BLaER1 (cell line): ENCODE results near the gene GKN1.

ENCODE experiments used
- H3K27ac ChIP-seq: shearing (Covaris generic); formaldehyde crosslinking; 2 replicates; pipeline ENCODE4 v1.8.1; 2022
- H3K27me3 ChIP-seq: shearing (Covaris generic); formaldehyde crosslinking; 2 replicates; pipeline ENCODE4 v1.8.1; 2022
- H3K36me3 ChIP-seq: shearing (Covaris generic); formaldehyde crosslinking; 2 replicates; pipeline ENCODE4 v1.8.1; 2022
- H3K4me1 ChIP-seq: shearing (Covaris generic); formaldehyde crosslinking; 2 replicates; pipeline ENCODE4 v1.8.1; 2022
- H3K4me2 ChIP-seq: shearing (Covaris generic); formaldehyde crosslinking; 2 replicates; pipeline ENCODE4 v1.8.1; 2022
- H3K4me3 ChIP-seq: shearing (Covaris generic); formaldehyde crosslinking; 2 replicates; pipeline ENCODE4 v1.8.1; 2022
- H3K9ac ChIP-seq: shearing (Covaris generic); formaldehyde crosslinking; 2 replicates; pipeline ENCODE4 v1.8.1; 2022
- H3K9me3 ChIP-seq: shearing (Covaris generic); formaldehyde crosslinking; 2 replicates; pipeline ENCODE4 v1.8.1; 2022
- H4K20me1 ChIP-seq: shearing (Covaris generic); formaldehyde crosslinking; 2 replicates; pipeline ENCODE4 v1.8.1; 2022
- Cebpa-rat ChIP-seq: shearing (Covaris generic); IDR thresholded peaks from 2 replicates; pipeline ENCODE4 v1.8.1; 2022

The GKN1 gene, protein sequence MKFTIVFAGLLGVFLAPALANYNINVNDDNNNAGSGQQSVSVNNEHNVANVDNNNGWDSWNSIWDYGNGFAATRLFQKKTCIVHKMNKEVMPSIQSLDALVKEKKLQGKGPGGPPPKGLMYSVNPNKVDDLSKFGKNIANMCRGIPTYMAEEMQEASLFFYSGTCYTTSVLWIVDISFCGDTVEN

DNA sequence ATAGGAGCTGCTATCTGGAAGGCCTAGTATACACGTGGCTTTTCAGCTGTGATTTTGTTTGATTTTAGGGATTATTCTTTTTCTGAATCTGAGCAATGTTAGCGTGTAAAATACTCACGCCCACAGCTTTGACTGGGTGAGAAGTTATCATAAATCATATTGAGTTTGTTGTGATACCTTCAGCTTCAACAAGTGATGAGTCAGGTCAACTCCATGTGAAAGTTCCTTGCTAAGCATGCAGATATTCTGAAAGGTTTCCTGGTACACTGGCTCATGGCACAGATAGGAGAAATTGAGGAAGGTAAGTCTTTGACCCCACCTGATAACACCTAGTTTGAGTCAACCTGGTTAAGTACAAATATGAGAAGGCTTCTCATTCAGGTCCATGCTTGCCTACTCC is at the start of gene GKN1:
GKN1 (plus strand) TSS at position 386 of the 400 bp plus-strand sequence. CDS start 42 bp downstream, outside the sequence.
- no peak within 1 kb of the TSS for H3K4me3 ChIP-seq
- H3K4me1 ChIP-seq = no peaks in the 10 kb centered on the region
- H3K27ac ChIP-seq = no peak within 1 kb of the TSS
- no peaks in the 10 kb centered on the region for H3K27me3 ChIP-seq
- no peak for TF ChIP-seq Cebpa-rat
- H3K36me3 ChIP-seq = no peaks in the 10 kb centered on the region
- H3K9me3 ChIP-seq = no peaks in the 10 kb centered on the region
- H4K20me1 ChIP-seq = no peaks in the 10 kb centered on the region
- no peak within 1 kb of the TSS for H3K9ac ChIP-seq
- no peak within 1 kb of the TSS for H3K4me2 ChIP-seq

GRCh38 chr2:68925295-68925896 is 49.0 kb upstream of the GKN1 start:
- Histone ChIP-seq H3K27me3 (no peaks in the 10 kb centered on the region), H3K36me3 (no peaks in the 10 kb centered on the region), H3K4me3 (no peak overlapping the region), H3K4me1 (no peaks in the 10 kb centered on the region), H3K27ac (no peak overlapping the region), H3K4me2 (no peak overlapping the region), H4K20me1 (no peaks in the 10 kb centered on the region), H3K9ac (no peak overlapping the region), H3K9me3 (no peaks in the 10 kb centered on the region)
- no peak for TF ChIP-seq Cebpa-rat

GRCh38 chr2:68926796-68927195 is 47.6 kb upstream of the GKN1 start:
- Histone ChIP-seq H3K4me1 (peaks cover 8% of the 10 kb centered on the region), H4K20me1 (no peaks in the 10 kb centered on the region), H3K4me3 (no peak overlapping the region), H3K9me3 (no peaks in the 10 kb centered on the region), H3K9ac (no peak overlapping the region), H3K27me3 (no peaks in the 10 kb centered on the region), H3K27ac (no peak overlapping the region), H3K36me3 (no peaks in the 10 kb centered on the region), H3K4me2 (no peak overlapping the region)
- no peak for TF ChIP-seq Cebpa-rat

DNA sequence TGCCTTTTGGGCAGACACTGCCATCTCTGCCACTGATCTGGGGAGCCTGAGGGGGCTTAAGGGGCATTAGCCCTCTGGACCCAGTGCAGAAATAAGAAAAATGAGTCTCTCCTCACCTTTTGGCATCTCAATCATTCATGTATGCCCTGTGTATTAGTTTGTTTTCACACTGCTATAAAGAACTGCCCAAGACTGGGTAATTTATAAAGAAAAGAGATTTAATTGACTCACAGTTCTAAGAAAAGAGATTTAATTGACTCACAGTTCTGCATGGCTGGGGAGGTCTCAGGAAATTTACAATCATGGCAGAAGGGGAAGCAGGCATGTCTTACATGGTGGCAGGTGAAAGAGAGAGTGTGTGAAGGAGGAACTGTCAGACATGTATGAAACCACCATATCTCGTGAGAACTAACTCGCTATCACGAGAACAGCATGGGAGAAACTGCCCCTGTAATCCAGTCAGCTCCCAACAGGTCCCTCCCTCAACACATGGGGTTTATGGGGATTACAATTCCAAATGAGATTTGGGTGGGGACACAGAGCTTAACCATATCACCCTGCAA is 43.2 kb upstream of the GKN1 start:
- no peaks in the 10 kb centered on the region for H3K36me3 ChIP-seq
- H3K4me1 ChIP-seq = peaks cover 8% of the 10 kb centered on the region
- no peak for TF ChIP-seq Cebpa-rat
- no peak overlapping the region for H3K9ac ChIP-seq
- no peaks in the 10 kb centered on the region for H3K9me3 ChIP-seq
- no peaks in the 10 kb centered on the region for H4K20me1 ChIP-seq
- no peak overlapping the region for H3K4me3 ChIP-seq
- peak overlapping the region; percentile 42 for H3K4me2 ChIP-seq
- no peak overlapping the region for H3K27ac ChIP-seq
- no peaks in the 10 kb centered on the region for H3K27me3 ChIP-seq

DNA sequence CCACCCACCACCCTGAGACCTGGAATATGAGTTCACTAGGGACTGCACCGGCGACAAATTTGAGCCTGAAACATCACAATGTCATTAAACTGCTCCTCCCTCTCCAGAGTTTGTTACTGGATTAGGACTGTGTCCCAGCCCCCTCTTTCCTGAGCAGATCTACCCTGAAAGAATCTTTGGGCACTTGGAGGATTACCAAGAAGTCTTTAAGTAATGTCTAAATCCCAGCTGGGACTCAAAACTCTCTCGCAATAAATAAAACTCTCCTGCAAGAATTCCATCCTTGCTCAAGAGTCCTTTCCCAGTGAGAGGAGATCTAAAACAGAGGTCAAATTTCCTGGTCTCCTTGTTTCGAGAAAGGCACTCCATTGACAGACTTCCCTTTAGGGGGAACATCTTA is 42.6 kb upstream of the GKN1 start:
- no peak for TF ChIP-seq Cebpa-rat
- Histone ChIP-seq H3K36me3 (no peaks in the 10 kb centered on the region), H3K9me3 (no peaks in the 10 kb centered on the region), H4K20me1 (no peaks in the 10 kb centered on the region), H3K4me2 (no peak overlapping the region), H3K27ac (no peak overlapping the region), H3K9ac (no peak overlapping the region), H3K4me3 (no peak overlapping the region), H3K27me3 (no peaks in the 10 kb centered on the region), H3K4me1 (peaks cover 8% of the 10 kb centered on the region)

DNA sequence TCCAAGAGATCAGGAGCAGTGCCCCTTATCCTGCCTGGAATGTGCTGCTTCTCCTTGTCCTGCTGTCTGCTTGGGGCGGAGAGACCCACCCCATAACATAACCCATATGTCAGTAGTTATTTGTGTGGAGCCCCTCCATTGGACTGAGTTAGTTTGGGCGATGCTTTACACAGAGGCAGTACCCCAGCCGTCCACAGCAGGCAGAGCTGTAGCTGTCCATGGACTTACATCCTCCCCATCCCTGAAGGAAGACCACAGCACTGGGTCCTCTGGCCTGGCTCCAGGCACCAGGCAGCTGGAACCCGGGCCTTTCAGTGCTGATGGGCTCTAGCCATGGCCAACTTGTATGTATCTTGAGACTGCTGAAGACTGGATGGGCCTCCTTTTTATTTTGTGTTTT is 42.0 kb upstream of the GKN1 start:
- H3K27ac ChIP-seq = no peak overlapping the region
- H3K27me3 ChIP-seq = no peaks in the 10 kb centered on the region
- H3K4me3 ChIP-seq = no peak overlapping the region
- no peak overlapping the region for H3K9ac ChIP-seq
- no peak for TF ChIP-seq Cebpa-rat
- no peaks in the 10 kb centered on the region for H3K9me3 ChIP-seq
- peaks cover 8% of the 10 kb centered on the region for H3K4me1 ChIP-seq
- no peak overlapping the region for H3K4me2 ChIP-seq
- no peaks in the 10 kb centered on the region for H4K20me1 ChIP-seq
- H3K36me3 ChIP-seq = no peaks in the 10 kb centered on the region

DNA sequence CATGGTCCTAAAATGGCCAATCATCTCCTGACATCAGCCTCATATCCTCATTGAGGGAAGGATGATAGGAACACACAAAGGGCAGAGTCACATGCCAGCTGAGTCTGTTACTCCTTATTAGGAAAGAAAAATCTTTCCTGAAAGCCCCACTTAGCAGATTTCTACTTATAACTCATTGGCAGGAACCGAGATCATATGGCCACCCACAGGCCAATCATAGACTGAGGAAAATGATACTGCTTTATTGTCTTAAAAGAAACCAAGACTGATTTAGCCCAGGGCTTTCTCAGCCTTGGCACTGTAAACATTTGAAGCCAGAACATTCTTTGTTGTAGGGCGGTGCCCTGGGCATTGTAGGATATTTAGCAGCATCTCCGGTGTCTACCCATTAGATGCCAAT is 40.4 kb upstream of the GKN1 start:
- Histone ChIP-seq H3K27ac (no peak overlapping the region), H3K36me3 (no peaks in the 10 kb centered on the region), H3K27me3 (no peaks in the 10 kb centered on the region), H3K4me3 (no peak overlapping the region), H4K20me1 (no peaks in the 10 kb centered on the region), H3K9ac (no peak overlapping the region), H3K9me3 (no peaks in the 10 kb centered on the region), H3K4me2 (no peak overlapping the region), H3K4me1 (peaks cover 8% of the 10 kb centered on the region)
- no peak for TF ChIP-seq Cebpa-rat

GRCh38 chr2:68935471-68935870 is 39.0 kb upstream of the GKN1 start:
- no peaks in the 10 kb centered on the region for H4K20me1 ChIP-seq
- H3K36me3 ChIP-seq = no peaks in the 10 kb centered on the region
- no peaks in the 10 kb centered on the region for H3K9me3 ChIP-seq
- H3K27me3 ChIP-seq = no peaks in the 10 kb centered on the region
- no peak overlapping the region for H3K4me2 ChIP-seq
- no peak overlapping the region for H3K27ac ChIP-seq
- peaks cover 8% of the 10 kb centered on the region for H3K4me1 ChIP-seq
- no peak overlapping the region for H3K9ac ChIP-seq
- no peak overlapping the region for H3K4me3 ChIP-seq
- no peak for TF ChIP-seq Cebpa-rat

DNA sequence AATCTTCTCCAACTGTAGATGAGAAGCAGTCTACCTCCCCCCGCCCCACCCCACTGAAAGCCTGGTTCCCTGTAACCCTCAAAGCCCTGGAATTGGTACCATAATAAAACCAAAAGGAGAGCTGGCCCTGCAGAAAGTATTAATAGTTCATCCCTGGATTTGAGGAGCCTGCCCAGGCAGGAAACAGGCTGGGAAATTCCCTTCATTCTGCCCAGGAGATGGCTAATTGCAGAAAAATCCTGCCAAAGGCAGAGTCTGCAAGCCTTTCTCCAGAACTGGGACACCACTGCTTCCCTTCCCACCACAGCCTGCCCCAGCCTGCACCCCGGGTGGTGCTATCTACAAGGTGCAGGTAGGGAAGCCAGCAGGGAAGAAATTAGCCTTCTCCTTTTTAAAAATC is 38.0 kb upstream of the GKN1 start:
- Histone ChIP-seq H3K4me1 (0 out of 2 replicates have a peak, but pooled peaks cover under 1% of the 10 kb centered on the region), H3K9me3 (no peaks in the 10 kb centered on the region), H3K36me3 (no peaks in the 10 kb centered on the region), H3K27ac (no peak overlapping the region), H3K4me2 (no peak overlapping the region), H3K27me3 (no peaks in the 10 kb centered on the region), H4K20me1 (no peaks in the 10 kb centered on the region), H3K9ac (no peak overlapping the region), H3K4me3 (no peak overlapping the region)
- no peak for TF ChIP-seq Cebpa-rat

GRCh38 chr2:68936889-68937288 is 37.5 kb upstream of the GKN1 start:
- Histone ChIP-seq H4K20me1 (no peaks in the 10 kb centered on the region), H3K4me2 (no peak overlapping the region), H3K9ac (no peak overlapping the region), H3K36me3 (no peaks in the 10 kb centered on the region), H3K27me3 (no peaks in the 10 kb centered on the region), H3K4me1 (no peaks in the 10 kb centered on the region), H3K4me3 (no peak overlapping the region), H3K9me3 (no peaks in the 10 kb centered on the region), H3K27ac (no peak overlapping the region)
- TF ChIP-seq Cebpa-rat = no peak
